ENCODE measurements around the gene UGT1A8. TPM values are rescaled to one million over a fixed set of nuclear protein-coding genes. Genes with fewer than 3 reads are reported as not detected.
"Not testable (repeated sequence)": the region's sequence is repeated elsewhere in the genome, so short reads cannot be mapped to it uniquely, and the experiment has no call there.

Gene UGT1A8
- total RNA-seq, 2 experiments from 2014 or later, result not detected

- no peaks in the 10 kb centered on the region for H3K36me3 Mint-ChIP-seq
- peaks cover 5% of the 10 kb centered on the region for H3K27me3 Mint-ChIP-seq
- CTCF ChIA-PET, result interaction anchor here (0.6 kb wide), 1 partner anchor 204 kb away, joined by 4 read pairs; no protein-coding TSS in a partner anchor
- no peaks in the 10 kb centered on the region for H3K4me1 Mint-ChIP-seq (ENCODE audit: low read depth)
- no peak for DNase-seq
- peaks cover 2% of the 10 kb centered on the region for H3K9me3 Mint-ChIP-seq
- intact Hi-C loops (cut with micrococcal nuclease), result no loop called here
- no peak overlapping the region for H3K27ac Mint-ChIP-seq
- POLR2A ChIA-PET, result no interaction called here
- H3K4me3 Mint-ChIP-seq, result no peak overlapping the region
These were observed 129.2 kb downstream of the UGT1A8 start for GRCh38 chr2:233746475-233747282.

DNA sequence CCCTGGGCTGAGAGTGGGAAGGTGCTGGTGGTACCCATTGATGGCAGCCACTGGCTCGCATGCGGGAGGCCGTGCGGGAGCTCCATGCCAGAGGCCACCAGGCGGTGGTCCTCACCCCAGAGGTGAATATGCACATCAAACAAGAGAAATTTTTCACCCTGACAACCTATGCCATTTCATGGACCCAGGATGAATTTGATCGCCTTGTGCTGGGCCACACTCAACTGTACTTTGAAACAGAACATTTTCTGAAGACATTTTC is 129.8 kb downstream of the UGT1A8 start:
- Mint-ChIP-seq H3K27ac (no peak overlapping the region), H3K36me3 (no peaks in the 10 kb centered on the region), H3K9me3 (peaks cover 2% of the 10 kb centered on the region), H3K4me3 (no peak overlapping the region), H3K4me1 (ENCODE audit: low read depth) (no peaks in the 10 kb centered on the region), H3K27me3 (peaks cover 5% of the 10 kb centered on the region)
- no peak for DNase-seq
- ChIA-PET CTCF (interaction anchor here (0.6 kb wide), 1 partner anchor 204 kb away, joined by 4 read pairs; no protein-coding TSS in a partner anchor), POLR2A (no interaction called here)
- intact Hi-C loops (cut with micrococcal nuclease), result no loop called here

- POLR2A ChIA-PET; H3K4me3 Mint-ChIP-seq; CTCF ChIA-PET; H3K9me3 Mint-ChIP-seq; DNase-seq; H3K27ac Mint-ChIP-seq; H3K27me3 Mint-ChIP-seq; H3K36me3 Mint-ChIP-seq; intact Hi-C loops (cut with micrococcal nuclease); H3K4me1 Mint-ChIP-seq (ENCODE audit: low read depth): not testable (repeated sequence)
These were observed 133.3 kb downstream of the UGT1A8 start for GRCh38 chr2:233750689-233751088.

DNA sequence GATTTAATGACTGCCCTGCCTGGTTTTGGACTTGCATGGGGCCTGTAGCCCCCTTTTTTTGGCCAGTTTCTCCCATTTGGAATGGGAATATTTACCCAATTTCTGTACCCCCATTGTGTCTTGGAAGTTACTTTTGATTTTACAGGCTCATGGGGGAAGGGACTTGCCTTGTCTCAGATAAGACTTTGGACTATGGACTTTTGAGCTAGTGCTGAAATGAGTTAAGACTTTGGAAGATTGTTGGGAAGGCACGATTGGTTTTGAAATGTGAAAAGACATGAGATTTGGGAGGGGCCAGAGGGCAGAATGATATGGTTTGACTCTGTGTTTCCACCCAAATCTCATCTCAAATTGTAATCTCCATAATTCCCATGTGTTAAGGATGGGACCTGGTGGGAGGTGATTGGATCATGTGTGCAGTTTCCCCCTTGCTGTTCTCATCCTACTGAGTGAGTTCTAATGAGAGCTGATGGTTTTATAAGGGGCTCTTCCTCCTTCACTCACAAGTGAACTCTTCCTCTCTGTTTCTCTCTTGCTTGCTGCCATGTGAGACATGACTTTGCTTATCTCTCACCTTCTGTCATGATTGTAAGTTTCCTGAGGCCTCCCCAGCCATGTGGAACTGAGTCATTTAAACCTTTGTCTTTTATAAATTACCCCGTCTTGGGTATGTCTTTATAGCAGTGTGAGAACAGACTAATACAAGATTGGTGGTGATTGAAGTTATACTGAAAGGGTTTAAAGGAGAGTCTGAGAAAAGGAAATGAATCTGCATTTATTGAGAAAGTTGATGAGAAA is 134.0 kb downstream of the UGT1A8 start:
- intact Hi-C loops (cut with micrococcal nuclease); POLR2A ChIA-PET; H3K4me1 Mint-ChIP-seq (ENCODE audit: low read depth); H3K9me3 Mint-ChIP-seq; H3K4me3 Mint-ChIP-seq; DNase-seq; CTCF ChIA-PET; H3K27ac Mint-ChIP-seq; H3K36me3 Mint-ChIP-seq; H3K27me3 Mint-ChIP-seq: not testable (repeated sequence)

DNA sequence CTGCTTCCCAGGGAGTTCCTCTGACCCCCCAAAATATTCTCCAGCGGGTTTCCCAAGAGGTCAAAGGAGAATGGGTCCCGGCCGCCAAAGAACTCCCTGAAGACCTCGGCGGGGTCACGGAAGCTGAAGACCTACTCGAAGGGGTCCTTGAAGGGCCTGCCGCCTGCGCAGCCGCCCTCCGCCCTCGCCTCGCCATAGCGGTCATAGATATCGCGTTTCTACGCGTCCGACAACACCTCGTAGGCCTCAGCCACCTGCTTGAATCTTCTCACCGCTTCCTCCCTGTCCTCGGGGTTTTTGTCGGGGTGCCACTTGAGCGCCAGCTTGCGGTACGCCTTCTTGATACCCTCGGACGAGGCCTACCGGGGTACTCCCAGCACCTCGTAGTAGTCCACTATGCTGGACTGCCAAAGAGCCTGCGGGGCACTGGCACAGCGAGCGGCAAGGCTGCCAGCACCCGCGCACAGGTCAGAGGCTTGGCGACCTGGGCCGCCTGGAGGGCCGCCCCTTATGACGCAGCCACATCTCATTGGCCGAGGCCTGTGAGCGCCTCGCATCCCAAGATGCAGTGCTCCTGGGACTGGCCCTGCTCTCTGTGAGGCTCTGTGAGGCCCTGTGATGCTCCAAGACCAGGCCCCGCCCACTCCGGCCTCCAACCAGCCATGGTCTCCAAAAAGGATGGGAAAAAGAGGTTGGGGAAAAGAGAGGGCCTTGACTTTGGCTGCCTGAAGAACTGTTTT is 137.6 kb downstream of the UGT1A8 start:
- ChIA-PET POLR2A (no interaction called here), CTCF (no interaction called here)
- DNase-seq, result no peak
- Mint-ChIP-seq H3K4me1 (ENCODE audit: low read depth) (no peaks in the 10 kb centered on the region), H3K27ac (no peak overlapping the region), H3K36me3 (no peaks in the 10 kb centered on the region), H3K27me3 (no peaks in the 10 kb centered on the region), H3K4me3 (no peak overlapping the region), H3K9me3 (peaks cover 2% of the 10 kb centered on the region)
- intact Hi-C loops (cut with micrococcal nuclease), result no loop called here

GRCh38 chr2:233756429-233757081 is 139.1 kb downstream of the UGT1A8 start:
- Mint-ChIP-seq H3K27ac (no peak overlapping the region), H3K36me3 (no peaks in the 10 kb centered on the region), H3K9me3 (peaks cover 1% of the 10 kb centered on the region), H3K27me3 (no peaks in the 10 kb centered on the region), H3K4me1 (ENCODE audit: low read depth) (no peaks in the 10 kb centered on the region), H3K4me3 (no peak overlapping the region)
- no peak for DNase-seq
- POLR2A ChIA-PET, result no interaction called here
- intact Hi-C loops (cut with micrococcal nuclease), result no loop called here
- CTCF ChIA-PET, result no interaction called here

DNA sequence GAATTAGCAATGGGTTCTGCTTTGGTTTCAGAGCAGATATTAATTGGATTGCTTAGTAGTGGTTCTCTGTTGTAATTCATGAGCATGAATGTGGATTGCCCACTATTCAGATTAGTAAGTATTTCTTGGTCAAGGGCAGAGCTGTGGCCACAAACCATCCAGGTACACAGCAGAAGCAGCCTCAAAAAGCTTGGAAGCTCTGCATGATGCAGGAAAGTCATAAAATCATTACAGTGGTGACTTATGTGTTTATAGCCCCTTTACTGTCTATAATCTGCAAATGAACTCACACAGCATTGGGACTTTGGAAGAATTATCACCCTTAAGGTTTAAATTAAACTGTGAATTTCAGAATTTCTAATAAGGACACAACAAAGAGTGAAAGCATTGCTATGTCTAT is 140.7 kb downstream of the UGT1A8 start:
- Mint-ChIP-seq H3K27ac (no peak overlapping the region), H3K27me3 (peaks cover 2% of the 10 kb centered on the region), H3K36me3 (no peaks in the 10 kb centered on the region), H3K4me1 (ENCODE audit: low read depth) (no peaks in the 10 kb centered on the region), H3K4me3 (no peak overlapping the region), H3K9me3 (no peaks in the 10 kb centered on the region)
- intact Hi-C loops (cut with micrococcal nuclease), result no loop called here
- POLR2A ChIA-PET, result no interaction called here
- CTCF ChIA-PET, result no interaction called here
- no peak for DNase-seq

DNA sequence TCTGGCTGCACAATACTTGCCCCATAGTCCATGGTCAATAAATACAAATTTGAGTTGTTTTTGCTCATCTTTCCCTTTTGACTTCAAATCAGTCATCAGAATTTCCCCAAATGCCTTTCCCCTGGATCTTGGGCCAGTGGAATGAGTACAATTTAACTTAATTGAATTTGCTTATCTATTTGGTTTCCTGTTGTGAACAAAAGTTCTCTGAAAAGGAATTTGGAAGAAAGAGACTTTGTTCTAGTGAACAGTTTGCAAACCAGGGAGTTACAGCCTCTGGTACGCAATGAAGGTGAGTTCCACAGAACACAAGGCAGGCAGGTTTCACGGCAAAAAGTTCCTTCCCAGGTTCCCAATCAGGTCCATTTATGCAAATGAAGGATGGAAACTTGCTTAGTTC is 141.4 kb downstream of the UGT1A8 start:
- Mint-ChIP-seq H3K36me3 (no peaks in the 10 kb centered on the region), H3K27me3 (peaks cover 6% of the 10 kb centered on the region), H3K27ac (no peak overlapping the region), H3K9me3 (no peaks in the 10 kb centered on the region), H3K4me1 (ENCODE audit: low read depth) (no peaks in the 10 kb centered on the region), H3K4me3 (no peak overlapping the region)
- POLR2A ChIA-PET, result no interaction called here
- no peak for DNase-seq
- CTCF ChIA-PET, result no interaction called here
- intact Hi-C loops (cut with micrococcal nuclease), result no loop called here

DNA sequence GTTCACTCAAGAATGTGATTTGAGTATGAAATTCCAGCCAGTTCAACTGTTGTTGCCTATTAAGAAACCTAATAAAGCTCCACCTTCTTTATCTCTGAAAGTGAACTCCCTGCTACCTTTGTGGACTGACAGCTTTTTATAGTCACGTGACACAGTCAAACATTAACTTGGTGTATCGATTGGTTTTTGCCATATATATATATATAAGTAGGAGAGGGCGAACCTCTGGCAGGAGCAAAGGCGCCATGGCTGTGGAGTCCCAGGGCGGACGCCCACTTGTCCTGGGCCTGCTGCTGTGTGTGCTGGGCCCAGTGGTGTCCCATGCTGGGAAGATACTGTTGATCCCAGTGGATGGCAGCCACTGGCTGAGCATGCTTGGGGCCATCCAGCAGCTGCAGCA is 142.6 kb downstream of the UGT1A8 start, which contains the start of gene UGT1A1:
Gene UGT1A1 (plus strand): TSS at position 228 of the 400 bp plus-strand sequence. CDS start 18 bp downstream, at position 246.
- Mint-ChIP-seq H3K4me1 (ENCODE audit: low read depth) (no peaks in the 10 kb centered on the region), H3K9me3 (no peaks in the 10 kb centered on the region), H3K36me3 (no peaks in the 10 kb centered on the region), H3K27ac (no peak within 1 kb of the TSS), H3K27me3 (peaks cover 13% of the 10 kb centered on the region), H3K4me3 (no peak within 1 kb of the TSS)
- POLR2A ChIA-PET, result no interaction called here
- DNase-seq, result no peak
- CTCF ChIA-PET, result no interaction called here
- intact Hi-C loops (cut with micrococcal nuclease), result no loop called here

DNA sequence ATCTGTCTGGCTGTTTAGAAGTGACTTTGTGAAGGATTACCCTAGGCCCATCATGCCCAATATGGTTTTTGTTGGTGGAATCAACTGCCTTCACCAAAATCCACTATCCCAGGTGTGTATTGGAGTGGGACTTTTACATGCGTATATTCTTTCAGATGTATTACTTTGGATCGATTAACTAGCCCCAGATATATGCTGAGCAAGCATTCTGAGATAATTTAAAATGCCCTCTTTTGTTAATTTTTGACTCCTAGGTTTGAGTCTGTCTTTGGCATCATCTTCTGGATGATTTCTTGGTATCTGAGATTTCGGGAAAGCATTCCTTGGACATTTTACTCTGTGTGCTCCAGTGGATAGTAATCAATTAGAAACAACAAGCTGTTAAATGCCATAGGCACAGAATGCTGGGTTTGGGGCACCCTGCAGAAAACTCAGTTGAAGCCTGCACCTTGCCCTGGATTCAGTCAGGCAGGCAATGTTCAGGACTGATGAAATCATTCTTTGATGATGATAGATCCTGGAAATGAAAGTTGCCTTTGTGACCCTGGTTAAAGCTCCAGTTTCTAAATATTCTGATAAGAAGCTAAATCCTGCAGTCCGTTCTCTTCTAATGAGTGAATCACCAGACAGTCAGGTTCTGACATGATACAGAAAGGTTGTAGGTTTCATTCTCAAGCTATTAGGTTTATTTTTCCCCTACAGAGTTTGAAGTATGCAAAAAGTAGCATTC is 143.8 kb downstream of the UGT1A8 start:
- ChIA-PET POLR2A (no interaction called here), CTCF (no interaction called here)
- Mint-ChIP-seq H3K27me3 (peaks cover 16% of the 10 kb centered on the region), H3K4me3 (no peak overlapping the region), H3K4me1 (ENCODE audit: low read depth) (no peaks in the 10 kb centered on the region), H3K27ac (no peak overlapping the region), H3K36me3 (no peaks in the 10 kb centered on the region), H3K9me3 (no peaks in the 10 kb centered on the region)
- no peak for DNase-seq
- intact Hi-C loops (cut with micrococcal nuclease), result no loop called here

DNA sequence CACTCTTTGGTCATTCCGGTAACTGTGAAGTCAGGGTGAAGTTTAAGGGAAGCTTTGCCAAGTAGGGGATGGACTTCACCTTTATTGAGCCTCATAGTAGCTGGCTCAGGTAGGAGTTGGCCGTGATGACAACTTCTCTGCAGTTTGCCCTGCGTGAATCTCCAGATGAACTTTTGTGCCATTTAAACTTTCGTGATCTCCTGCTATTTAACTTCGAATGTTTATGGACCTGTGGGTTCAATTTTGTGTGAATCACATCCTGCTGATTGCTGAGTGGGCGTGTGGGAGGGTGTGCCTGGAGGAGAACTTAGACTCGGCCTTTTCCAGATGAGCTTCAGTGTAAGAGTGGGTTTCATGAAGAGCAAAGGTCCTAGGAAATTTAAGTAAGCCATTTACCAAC is 146.8 kb downstream of the UGT1A8 start:
- no peak for DNase-seq
- Mint-ChIP-seq H3K4me1 (ENCODE audit: low read depth) (no peaks in the 10 kb centered on the region), H3K27ac (no peak overlapping the region), H3K36me3 (no peaks in the 10 kb centered on the region), H3K27me3 (peaks cover 24% of the 10 kb centered on the region), H3K4me3 (no peak overlapping the region), H3K9me3 (no peaks in the 10 kb centered on the region)
- ChIA-PET POLR2A (no interaction called here), CTCF (no interaction called here)
- intact Hi-C loops (cut with micrococcal nuclease), result no loop called here

GRCh38 chr2:233764761-233765160 is 147.3 kb downstream of the UGT1A8 start:
- POLR2A ChIA-PET, result no interaction called here
- Mint-ChIP-seq H3K4me1 (ENCODE audit: low read depth) (no peaks in the 10 kb centered on the region), H3K27me3 (peaks cover 27% of the 10 kb centered on the region), H3K4me3 (no peak overlapping the region), H3K36me3 (no peaks in the 10 kb centered on the region), H3K9me3 (no peaks in the 10 kb centered on the region), H3K27ac (no peak overlapping the region)
- intact Hi-C loops (cut with micrococcal nuclease), result no loop called here
- DNase-seq, result no peak
- CTCF ChIA-PET, result no interaction called here

All from activated CD4-positive, alpha-beta memory T cell treated with anti-CD3 and anti-CD28 coated beads for 36 hours (primary cell).